NCI-H82 treated with DMSO at 0.1 percent for 48 hours (cell line): ENCODE data around the gene CTCFL.
A peak's percentile ranks its signal among the peaks of the same experiment; 100 is the strongest.
"Not testable (repeated sequence)": the region's sequence is repeated elsewhere in the genome, so short reads cannot be mapped to it uniquely, and the experiment has no call there.

ENCODE experiments used
- DNase-seq: peaks from one replicate; lab custom pipeline; 2025; ENCODE audit not compliant: unreplicated experiment; lab: John Stamatoyannopoulos, UW

The CTCFL gene

DNA sequence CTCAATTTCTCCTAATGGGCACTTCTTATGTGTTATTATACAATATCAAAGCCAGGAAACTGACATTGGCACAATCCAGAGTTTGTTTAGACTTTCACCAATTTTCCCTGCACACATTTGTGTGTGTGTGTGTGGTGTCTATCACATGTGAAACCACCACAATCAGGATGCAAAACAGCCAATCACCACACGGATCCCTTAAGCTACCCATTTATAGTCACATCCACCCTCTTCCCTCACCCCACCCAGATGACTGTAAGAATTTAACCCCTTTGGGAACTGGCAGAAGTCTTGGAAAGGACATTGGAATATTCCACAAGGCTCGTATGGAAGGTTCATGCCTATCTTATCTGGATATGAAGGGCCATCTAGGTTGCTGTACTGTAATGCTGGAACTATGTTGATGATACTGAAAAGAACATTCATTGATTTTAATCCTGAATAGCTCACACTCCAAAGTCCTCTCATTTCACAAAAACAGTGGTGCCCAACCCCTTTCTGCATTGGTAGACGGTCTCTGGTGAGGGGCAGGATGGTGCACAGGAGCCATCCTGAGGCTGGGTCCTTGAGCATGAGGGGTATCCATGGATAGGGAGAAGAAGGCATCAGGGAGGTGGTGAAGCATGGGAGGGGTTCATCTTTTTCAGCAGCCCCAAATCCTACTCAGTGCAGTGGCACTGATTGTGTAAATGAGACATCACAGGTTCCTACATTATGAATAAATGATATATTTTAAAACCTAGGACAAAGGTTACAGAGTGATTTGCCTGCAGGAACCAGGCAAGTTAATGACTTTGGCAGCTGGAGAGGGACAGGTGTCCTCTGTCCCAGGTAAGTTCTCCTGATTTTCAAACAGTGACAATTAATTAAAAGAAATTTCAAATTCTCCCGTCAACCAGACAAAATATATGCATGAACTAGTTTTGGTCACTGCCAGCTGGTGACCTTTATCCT, 12.1 kb upstream of the CTCFL start:
- DNase-seq = no peak

DNA sequence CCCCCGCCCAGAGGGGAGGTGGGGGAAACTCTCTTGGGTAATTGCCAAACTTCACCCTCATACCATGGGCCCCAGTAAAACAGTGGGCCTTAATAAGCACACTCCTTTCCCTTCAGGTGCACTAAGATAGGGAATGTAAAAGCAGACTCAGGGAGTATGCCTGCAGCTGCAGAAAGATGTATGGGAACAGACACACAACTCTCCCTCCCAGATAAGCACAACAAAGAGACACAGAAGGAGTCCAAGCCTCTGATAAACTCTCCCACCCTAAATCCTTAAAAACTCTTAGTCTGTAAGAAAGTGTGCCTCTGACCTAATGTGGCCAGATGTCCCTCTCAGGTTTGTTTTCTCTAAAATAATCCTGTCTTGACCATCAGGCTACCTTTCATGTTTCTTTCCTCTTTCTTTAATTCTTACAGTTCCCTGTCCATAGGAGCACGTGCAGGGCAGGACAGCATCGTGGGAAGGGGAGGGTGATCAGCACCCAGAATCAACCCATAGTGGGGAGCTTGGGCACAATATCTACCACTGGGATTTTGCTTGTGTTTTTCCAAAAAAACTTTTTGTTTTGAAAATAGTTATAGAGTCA, 11.3 kb upstream of the CTCFL start:
- no peak for DNase-seq

DNA sequence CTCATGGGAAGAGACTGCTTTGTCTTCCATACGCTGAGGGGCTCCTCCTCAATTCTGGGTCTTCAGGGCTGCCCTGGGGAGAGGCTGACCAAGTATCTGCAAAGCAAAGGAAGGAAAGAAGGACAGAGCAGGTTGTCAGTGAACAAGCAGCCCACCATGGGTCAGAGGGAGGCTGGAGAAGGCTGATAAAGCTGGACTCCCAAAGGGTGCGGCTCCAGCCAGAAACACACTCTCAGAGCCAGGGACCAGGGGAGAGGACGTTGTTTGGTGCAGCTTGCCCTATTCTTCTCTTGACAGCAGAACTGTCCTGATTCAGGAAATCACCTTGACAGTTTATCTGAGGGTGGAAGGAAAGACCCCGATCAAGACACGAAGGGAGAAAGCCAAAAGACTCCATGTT, 10.4 kb upstream of the CTCFL start:
- DNase-seq = no peak

DNA sequence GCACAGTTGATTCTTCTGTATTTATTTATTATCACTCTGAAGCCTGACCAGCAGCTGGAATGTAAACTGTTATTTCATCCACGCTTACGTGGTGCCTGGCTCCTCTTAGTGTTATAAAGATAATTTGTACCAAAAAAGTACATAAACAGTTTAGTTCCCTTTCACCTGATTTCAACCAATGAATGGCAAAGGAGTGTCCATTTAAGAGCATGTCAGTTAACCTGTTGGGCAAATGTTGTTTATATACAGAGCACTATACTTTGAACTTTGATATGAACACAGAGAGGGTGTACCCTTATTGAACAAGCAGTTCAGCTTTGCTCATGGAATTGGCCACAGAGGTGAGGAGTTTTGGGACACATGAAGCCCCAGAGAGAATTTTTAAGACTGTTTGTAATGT, 7.2 kb upstream of the CTCFL start:
- no peak for DNase-seq

DNA sequence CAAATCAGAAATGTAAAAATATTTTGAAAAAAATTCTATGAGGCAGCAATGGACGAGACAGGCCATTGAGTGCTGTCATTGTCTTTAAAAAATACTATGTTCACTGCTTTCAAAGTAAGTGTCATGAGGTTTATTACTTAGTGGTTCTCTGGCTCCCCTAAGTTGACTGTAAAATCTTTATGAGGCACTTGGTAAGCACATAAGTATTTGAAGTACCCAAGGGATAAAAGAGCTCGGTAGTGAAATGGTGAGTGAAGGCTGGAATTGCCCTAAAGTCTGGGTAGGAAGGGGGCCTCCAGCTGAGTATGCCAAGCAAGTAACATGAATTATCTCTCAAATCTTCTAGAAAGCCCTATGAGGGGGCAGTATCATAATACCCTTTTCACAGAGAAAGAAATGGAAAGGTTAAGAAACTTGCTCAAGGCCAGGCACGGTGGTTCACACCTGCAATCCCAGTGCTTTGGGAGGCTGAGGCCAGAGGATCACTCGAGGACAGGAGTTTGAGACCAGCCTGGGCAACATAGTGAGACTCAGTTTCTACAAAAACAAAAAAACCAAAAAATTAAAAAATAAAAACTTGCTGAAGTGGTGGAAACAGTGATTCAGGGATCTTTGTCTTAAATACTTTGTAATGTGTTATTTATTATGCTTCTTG, 5.5 kb upstream of the CTCFL start:
- no peak for DNase-seq

DNA sequence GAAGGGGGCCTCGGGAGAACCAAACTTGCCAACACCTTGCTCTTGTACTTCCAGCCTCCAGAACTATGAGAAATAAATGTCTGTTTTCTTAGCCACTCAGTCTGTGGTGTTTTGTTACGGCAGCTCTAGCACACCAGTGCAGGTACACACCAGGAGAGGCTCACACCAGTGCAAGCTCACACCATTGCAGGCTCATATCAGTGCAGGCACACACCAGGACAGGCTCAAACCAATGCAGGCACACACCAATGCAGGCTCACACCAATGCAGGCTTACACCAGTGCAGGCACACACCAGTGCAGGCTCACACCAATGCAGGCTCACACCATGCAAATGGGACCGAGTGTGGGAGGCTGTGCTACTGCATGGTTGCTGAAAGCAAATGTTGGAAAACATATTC, 4.9 kb upstream of the CTCFL start:
- DNase-seq = no peak

DNA sequence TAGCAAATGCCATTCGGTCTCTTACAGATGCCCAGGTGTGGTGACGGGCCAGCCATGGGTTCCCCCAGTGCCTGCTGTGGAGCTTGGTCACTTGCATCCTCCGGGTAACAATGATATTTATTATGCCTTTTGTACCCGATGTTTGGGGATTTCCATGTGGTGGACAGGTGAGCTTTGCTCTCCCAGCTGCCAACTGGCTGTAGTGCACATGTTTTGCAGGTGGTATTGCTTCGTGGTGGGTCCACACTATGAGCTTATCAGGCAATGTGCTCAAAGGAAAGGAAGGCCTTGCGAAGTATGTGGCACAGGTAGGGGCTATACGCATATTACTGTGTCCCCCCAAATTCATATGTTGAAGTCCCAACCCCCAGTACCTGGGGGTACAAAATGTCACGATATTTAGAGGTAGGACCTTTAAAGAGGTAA, 4.2 kb upstream of the CTCFL start:
- no peak for DNase-seq

DNA sequence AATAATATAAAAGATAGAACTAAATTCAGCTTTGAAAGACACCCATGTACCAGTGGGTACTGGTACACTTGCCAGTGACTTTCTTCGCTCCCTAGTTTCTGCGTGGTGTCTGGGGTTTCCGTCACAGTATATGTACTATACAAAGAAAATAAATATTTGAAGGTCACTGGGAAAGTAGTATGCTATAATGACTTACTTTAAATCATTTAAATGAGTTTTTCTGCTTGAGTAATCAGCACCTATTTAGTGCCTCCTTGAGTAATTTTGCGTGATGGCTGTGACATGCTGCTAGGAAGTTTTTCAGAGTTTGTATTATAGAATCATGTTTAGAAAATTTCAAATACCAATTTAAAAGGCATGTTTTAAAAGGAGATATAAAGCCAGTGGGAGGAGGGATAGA, 3.2 kb upstream of the CTCFL start:
- no peak for DNase-seq

DNA sequence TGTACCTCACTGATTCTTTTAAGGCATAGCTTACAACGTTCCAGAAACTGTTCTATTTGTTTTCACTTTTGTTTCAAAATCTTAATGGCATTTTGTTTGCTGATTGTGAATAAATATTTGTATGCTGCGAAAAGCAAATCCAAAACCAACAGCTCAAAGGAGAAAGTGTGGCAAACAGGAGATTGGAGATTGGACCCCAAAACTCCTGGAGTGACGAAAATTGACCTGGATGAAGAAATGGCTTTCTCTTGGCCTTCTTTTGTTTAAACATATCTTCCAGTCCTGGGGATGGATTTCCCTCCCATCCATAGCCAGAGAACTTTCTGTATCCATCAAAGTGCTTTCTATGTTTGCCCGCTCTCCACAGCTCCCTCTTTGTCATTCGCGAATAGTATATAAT, 2.8 kb upstream of the CTCFL start:
- DNase-seq = no peak

DNA sequence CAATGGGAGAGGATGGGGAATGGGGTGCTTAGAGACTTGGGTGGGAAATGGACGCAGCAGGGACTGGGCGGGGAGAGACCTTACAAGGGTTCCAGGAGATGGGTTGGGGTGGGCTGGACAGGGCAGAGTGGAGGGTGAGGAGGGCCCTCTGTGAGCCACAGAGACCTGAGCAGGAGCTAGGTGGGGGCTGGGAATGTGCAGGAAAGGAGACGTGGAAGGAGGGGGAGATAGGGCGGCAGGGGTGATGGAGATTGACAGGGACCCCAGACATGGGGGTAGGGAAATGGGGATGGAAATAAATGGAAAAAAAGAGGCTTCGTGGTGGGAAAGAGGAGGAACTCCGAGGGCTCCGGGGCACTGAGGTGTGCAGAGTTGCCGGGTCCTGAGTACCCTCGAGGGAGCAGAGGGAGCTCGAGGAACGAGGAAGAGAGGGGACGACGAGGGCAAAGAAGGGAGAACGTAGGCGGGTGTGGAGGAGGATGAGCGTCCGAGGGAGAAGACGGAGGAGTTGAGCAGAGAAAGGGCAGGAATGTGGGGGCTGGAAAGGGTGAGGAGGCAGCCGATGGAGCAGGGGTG, 2.0 kb upstream of the CTCFL start:
- DNase-seq = no peak

DNA sequence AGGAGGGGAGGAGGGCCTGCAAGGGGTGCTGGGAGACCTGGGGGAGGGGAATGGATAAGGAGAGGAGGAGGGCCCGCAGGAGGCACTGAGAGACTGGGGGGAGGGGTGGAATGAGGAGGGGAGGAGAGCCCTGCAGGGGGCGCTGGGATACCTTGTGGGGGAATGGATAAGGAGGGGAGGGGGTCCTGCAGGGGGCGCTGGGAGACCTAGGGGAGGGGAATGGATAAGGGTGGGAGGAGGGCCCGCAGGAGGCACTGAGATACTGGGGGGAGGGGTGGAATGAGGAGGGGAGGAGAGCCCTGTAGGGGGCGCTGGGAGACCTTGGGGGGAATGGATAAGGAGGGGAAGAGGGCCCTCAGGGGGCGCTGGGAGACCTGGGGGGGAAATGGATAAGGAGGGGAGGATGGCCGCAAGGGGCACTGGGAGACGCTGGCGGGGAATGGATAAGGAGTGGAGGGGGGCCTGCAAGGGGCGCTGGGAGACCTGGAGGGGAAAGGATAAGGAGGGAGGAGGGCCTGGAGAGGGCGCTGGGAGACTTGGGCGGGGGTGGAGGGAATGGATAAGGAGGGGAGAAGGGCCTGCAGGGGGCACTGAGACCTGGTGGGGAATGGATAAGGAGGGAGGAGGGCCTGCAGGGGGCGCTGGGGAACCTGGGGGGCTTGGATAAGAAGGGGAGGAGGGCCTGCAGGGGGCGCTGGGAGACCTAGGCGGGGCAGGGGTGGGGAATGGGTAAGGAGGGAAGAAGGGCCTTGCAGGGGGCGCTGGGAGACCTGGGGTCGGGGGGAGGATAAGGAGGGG, 1.3 kb upstream of the CTCFL start:
- DNase-seq = no peak

DNA sequence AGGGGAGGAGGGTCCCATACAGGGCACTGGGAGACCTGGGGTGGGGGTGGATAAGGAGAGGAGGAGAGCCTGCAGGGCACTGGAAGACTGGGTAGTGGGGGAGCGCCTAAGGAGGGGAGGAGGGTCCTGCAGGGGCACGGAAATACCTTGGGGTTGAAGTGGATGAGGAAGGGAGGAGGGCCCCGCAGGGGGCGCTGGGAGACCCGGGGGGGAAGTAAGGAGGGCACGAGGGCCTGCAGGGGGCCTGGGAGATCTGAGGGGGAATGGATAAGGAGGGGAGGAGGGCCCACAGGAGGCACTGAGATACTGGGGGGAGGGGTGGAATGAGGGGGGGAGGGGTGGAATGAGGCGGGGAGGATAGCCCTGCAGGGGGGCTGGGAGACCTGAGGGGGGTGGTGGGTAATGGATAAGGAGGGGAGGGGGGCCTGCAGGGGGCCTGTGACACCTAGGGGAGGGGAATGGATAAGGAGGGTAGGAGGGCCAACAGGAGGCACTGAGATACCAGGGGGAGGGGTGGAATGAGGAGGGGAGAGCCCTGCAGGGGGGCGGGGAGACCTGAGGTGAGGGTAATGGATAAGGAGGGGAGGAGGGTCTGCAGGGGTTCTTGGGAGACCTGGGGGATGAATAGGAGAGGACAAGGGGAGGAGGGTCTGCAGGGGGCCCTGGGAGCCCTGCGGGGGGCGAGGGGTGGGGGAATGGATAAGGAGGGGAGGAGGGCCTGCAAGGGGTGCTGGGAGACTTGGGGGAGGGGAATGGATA, 567 bp upstream of the CTCFL start:
- DNase-seq = no peak

DNA sequence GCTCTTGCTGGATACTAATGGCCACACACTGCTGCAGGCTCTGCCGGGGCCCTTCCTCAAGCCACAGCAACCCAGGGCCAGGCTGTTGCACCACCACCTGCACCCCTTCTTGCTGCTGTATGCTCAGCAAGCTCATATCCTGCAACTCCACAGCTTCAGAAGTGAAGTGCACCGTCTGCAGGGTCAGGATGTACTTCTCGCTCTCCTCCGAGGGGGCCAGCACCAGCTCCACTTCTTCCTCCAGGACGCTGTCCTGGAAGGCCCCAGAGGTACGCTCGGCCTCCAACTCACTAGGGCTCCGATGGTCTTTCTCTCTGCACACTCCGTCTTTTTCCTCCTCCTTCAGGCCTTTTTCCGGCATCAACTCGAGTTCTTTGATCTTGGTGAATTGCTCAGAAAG, 1.2 kb downstream of the CTCFL start:
- no peak for DNase-seq

DNA sequence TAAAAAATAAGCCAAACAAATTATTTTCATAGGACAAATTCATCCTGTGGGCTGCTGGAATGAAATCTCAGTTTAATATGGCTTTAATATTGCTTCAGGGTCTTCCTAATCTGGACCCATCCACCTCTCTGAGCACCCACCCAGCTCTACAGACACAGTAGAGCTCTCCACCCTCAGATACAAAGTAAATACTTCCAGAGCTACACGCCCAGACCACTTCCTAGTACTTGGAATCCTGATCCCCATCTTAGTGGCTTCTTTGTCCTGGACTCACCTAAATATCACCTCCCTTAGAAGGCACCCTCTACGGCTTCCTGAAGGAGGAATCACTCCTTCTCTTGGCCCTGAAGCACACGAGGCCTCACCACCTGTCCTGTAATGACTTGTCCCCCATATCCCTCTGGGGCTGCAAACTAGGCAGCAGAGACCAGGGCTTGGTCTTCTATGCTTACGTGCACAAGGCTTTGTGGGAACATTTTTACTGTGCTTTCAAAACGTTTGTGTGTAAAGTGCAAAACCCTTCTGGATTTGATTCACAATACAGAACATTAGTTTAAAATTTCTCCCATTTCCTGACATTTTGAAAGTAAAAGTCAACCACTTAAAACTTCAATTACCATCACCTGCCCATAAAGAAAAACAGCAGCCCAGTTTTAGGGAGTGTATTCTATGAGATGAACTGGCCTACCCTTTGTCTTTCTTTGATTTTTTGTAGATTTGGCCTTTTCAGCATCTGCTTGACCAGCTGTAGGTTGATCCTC, 2.4 kb downstream of the CTCFL start:
- no peak for DNase-seq

DNA sequence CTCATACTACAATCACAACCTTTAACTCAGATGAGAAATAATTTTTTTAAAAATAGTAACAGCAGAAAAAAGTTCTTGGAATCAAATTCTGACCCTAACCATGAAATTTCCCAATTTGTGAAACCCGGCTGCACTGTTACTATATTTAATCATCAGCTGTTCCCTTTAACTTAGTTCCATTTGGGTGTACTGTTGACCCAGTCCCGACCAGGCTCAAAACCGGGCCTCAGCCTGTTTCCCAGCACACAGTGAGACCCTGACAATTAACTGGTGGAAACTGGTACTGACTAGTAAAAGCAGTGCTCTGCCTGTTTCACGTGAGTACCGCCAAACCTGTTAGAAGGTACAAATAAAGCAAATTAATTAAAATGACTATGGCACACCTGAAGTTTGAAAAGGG, 7.0 kb downstream of the CTCFL start:
- DNase-seq = no peak

DNA sequence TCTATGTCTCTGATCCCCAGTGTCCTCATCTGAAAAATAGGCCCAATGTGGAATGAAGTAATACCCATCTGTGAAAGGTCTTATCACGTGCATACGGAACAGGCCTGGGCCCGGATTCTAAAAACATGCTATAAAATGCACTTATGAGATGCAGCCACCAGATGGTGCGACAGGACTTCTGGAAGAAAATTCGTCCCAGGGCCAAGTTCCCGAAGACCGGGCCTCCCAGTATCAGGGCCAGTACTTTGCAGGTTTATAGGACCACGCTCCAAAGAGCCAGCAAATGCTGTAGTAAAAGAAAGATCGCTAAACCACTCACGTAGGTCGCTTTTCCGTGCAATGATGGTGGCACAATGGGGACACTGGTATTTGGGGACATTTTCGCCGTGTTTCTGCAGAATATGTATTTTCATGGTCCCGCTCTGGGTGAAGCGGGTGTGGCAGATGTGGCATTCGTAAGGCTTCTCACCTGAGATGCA, 10.6 kb downstream of the CTCFL start:
- DNase-seq = peak; percentile 25

DNA sequence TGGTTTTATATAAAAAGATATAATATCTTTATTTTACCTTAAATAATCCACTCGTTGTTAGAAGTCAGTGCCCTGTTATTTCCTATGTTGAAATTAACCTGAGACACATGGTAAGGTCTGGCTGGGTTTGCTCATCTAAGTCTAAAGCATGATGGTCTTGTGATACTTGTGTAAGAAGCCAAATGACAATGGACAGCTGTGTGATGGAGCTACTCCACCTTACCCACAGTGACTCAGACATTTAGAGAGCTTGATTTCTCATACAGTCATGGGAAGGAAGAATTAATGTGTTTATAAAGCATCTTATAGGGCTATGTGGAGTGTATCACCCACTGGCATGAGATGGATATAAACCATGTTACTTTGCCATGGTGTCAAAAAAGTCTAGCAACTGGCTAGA, 11.7 kb downstream of the CTCFL start:
- no peak for DNase-seq

DNA sequence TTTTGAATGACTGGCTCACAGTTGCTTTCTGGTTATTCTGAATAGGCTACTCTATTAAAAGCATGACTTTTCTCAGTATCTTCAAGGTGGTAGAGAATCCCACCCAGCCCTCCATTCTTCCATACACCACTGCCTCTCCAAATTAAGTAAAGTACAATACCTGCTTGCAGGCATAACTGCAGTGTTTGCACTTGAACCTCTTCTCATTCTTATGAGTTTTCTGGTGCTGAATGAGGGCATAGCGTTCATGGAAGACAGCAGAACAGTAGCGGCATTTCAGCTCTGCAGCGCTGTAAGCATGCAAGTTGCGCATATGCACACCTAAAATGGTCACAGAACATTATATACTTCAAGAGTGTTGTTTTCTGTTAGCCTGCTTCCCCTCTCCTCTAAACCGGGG, 12.5 kb downstream of the CTCFL start:
- no peak for DNase-seq

DNA sequence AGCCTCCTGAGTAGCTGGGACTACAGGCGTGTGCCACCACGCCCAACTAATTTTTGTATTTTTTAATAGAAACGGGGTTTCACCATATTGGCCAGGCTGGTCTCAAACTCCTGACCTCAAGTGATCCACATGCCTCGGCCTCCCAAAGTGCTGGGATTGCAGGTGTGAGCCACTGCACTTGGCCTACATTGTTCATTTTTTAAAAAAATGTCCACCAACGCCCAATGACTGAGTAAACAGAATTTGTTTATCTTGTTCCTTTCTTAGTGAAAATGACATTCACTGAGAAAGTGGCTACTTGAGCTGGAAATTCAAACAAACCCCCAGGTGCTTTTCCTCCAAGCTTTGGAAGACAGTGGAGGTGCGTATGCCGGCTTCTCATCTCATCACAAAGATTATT, 13.2 kb downstream of the CTCFL start:
- DNase-seq = not testable (repeated sequence)
